Neural cell (in vitro differentiated cells): ENCODE results near the gene CRTC1. TPM values are rescaled to one million over a fixed set of nuclear protein-coding genes. Genes with fewer than 3 reads are reported as not detected.

ENCODE experiments used
- H2AFZ ChIP-seq: fragments of 200-600, 300-800 bp; sonication (generic), shearing (Covaris generic); 2 replicates; pipeline ENCODE4 v1.6.0; 2014; ENCODE audit warnings: low read depth, mild to moderate bottlenecking, antibody characterized with exemption, low read length, moderate library complexity
- H3F3A ChIP-seq: fragments of 200-600 bp; shearing (Covaris generic); 2 replicates; pipeline ENCODE4 v1.6.1; 2016; ENCODE audit warnings: mild to moderate bottlenecking, moderate library complexity, mixed read lengths, antibody characterized with exemption, low read length; ENCODE audit not compliant: insufficient read depth, poor library complexity, severe bottlenecking
- H3K27ac ChIP-seq: fragments of 200-600, 300-800 bp; sonication (generic), shearing (Covaris generic); 2 replicates; pipeline ENCODE4 v1.5.1; 2014; ENCODE audit warnings: mild to moderate bottlenecking, low read length, moderate library complexity
- H3K27me3 ChIP-seq: fragments of 300-800, 200-600 bp; sonication (generic), shearing (Covaris generic); 2 replicates; pipeline ENCODE4 v1.6.0; 2014; ENCODE audit warnings: mild to moderate bottlenecking, low read depth, low read length, moderate library complexity; ENCODE audit not compliant: insufficient read depth
- H3K36me3 ChIP-seq: fragments of 300-800, 200-600 bp; sonication (generic), shearing (Covaris generic); 2 replicates; pipeline ENCODE4 v1.5.1; 2014; ENCODE audit warnings: mild to moderate bottlenecking, antibody characterized with exemption, low read length, moderate library complexity; ENCODE audit not compliant: insufficient read depth
- H3K4me2 ChIP-seq: fragments of 300-800, 200-600 bp; sonication (generic), shearing (Covaris generic); 2 replicates; pipeline ENCODE4 v1.6.0; 2014; ENCODE audit warnings: mild to moderate bottlenecking, low read length
- H3K4me3 ChIP-seq: fragments of 300-800, 200-600 bp; sonication (generic), shearing (Covaris generic); 2 replicates; pipeline ENCODE4 v1.5.1; 2014; ENCODE audit warnings: mild to moderate bottlenecking, low read length, moderate library complexity
- H3K79me2 ChIP-seq: fragments of 200-600 bp; shearing (Covaris generic); replicated peaks from 2 replicates; pipeline ENCODE4 v1.6.0; 2014; ENCODE audit warnings: mild to moderate bottlenecking, low read length, moderate library complexity; ENCODE audit not compliant: insufficient read depth
- H3K9ac ChIP-seq: fragments of 300-800, 200-600 bp; sonication (generic), shearing (Covaris generic); 2 replicates; pipeline ENCODE4 v1.6.1; 2016; ENCODE audit warnings: mild to moderate bottlenecking, low read length, mixed read lengths
- H3K9me2 ChIP-seq: fragments of 200-600 bp; shearing (Covaris generic); 2 replicates; pipeline ENCODE4 v1.6.1; 2016; ENCODE audit warnings: mild to moderate bottlenecking, low read length, mixed read lengths; ENCODE audit not compliant: insufficient read depth
- H3K9me3 ChIP-seq: fragments of 200-600, 300-800 bp; sonication (generic), shearing (Covaris generic); 2 replicates; pipeline ENCODE4 v1.6.1; 2016; ENCODE audit warnings: mild to moderate bottlenecking, mixed run types, low read length, moderate library complexity, mixed read lengths
- H4K20me1 ChIP-seq: fragments of 200-600 bp; shearing (Covaris generic); 2 replicates; pipeline ENCODE4 v1.6.1; 2016; ENCODE audit warnings: mild to moderate bottlenecking, mixed run types; ENCODE audit not compliant: insufficient read depth
- CTCF ChIP-seq: fragments of 450-650 bp; IDR thresholded peaks from 2 replicates; pipeline ENCODE4 v1.5.1; 2014; ENCODE audit warnings: antibody characterized with exemption, mild to moderate bottlenecking, moderate library complexity; ENCODE audit not compliant: poor library complexity, severe bottlenecking
- EP300 ChIP-seq: fragments of 450-650 bp; conservative IDR thresholded peaks from 2 replicates; pipeline ENCODE4 v1.6.1; 2014; ENCODE audit warnings: antibody characterized with exemption, mild to moderate bottlenecking, moderate library complexity; ENCODE audit not compliant: poor library complexity, severe bottlenecking
- EZH2 ChIP-seq: fragments of 200-600, 300-800 bp; shearing (Covaris generic), sonication (generic); IDR thresholded peaks from 2 replicates; pipeline ENCODE4 v1.6.1; 2014; ENCODE audit warnings: antibody characterized with exemption, low read length, borderline replicate concordance, mild to moderate bottlenecking; ENCODE audit not compliant: insufficient read depth, poor library complexity, severe bottlenecking
- MXI1 ChIP-seq: fragments of 450-650 bp; conservative IDR thresholded peaks from 2 replicates; pipeline ENCODE4 v1.6.1; 2014; ENCODE audit warnings: antibody characterized with exemption, mild to moderate bottlenecking; ENCODE audit not compliant: poor library complexity, severe bottlenecking
- POLR2AphosphoS5 ChIP-seq: IDR thresholded peaks from 2 replicates; pipeline ENCODE4 v1.6.1; 2012
- RAD21 ChIP-seq: fragments of 450-650 bp; conservative IDR thresholded peaks from 2 replicates; pipeline ENCODE4 v1.6.1; 2014; ENCODE audit warnings: antibody characterized with exemption, mild to moderate bottlenecking, moderate library complexity
- REST ChIP-seq: IDR thresholded peaks from 2 replicates; pipeline ENCODE4 v1.6.1; 2012; ENCODE audit warnings: borderline replicate concordance
- SMC3 ChIP-seq: fragments of 450-650 bp; conservative IDR thresholded peaks from 2 replicates; pipeline ENCODE4 v1.6.1; 2014; ENCODE audit warnings: antibody characterized with exemption, mild to moderate bottlenecking, moderate library complexity; ENCODE audit not compliant: poor library complexity
- polyA plus RNA-seq: library from polyadenylated mRNA; depleted of rRNA; stranded (reverse); fragments of >200 nt; gene quantifications from 2 replicates; pipeline ENCODE4 v1.2.3, GENCODE V29; 2014

The CRTC1 gene
- polyA plus RNA-seq, 1 donor from 2014 or later: 10.4 TPM

GRCh38 chr19:18698321-18699167 lies 15.1 kb downstream of the CRTC1 start:
- Histone ChIP-seq H3K9me2 (no peaks in the 10 kb centered on the region), H3K4me3 (no peak overlapping the region), H3F3A (no peaks in the 10 kb centered on the region), H3K27me3 (no peaks in the 10 kb centered on the region), H3K9me3 (no peaks in the 10 kb centered on the region), H3K36me3 (no peaks in the 10 kb centered on the region), H3K4me2 (no peak overlapping the region), H2AFZ (no peak overlapping the region), H3K79me2 (no peaks in the 10 kb centered on the region), H4K20me1 (no peaks in the 10 kb centered on the region), H3K9ac (no peak overlapping the region), H3K27ac (no peak overlapping the region)
- TF ChIP-seq EP300 (no peak), RAD21 (no peak), CTCF (no peak), MXI1 (no peak), POLR2AphosphoS5 (no peak), REST (no peak), EZH2 (no peak), SMC3 (no peak)

- H3K36me3 ChIP-seq: no peaks in the 10 kb centered on the region
- TF ChIP-seq MXI1 (no peak), REST (no peak)
- H4K20me1 ChIP-seq: no peaks in the 10 kb centered on the region
- no peaks in the 10 kb centered on the region for H3K79me2 ChIP-seq
- no peak overlapping the region for H3K4me2 ChIP-seq
- H3K27ac ChIP-seq: no peak overlapping the region
- H3K9ac ChIP-seq: no peak overlapping the region
- no peak overlapping the region for H2AFZ ChIP-seq
- H3K9me3 ChIP-seq: no peaks in the 10 kb centered on the region
- no peaks in the 10 kb centered on the region for H3K9me2 ChIP-seq
- no peak overlapping the region for H3K4me3 ChIP-seq
- H3K27me3 ChIP-seq: no peaks in the 10 kb centered on the region
- H3F3A ChIP-seq: no peaks in the 10 kb centered on the region
These were observed 16.0 kb downstream of the CRTC1 start for GRCh38 chr19:18699403-18700054.
